Upper lobe of right lung (tissue), 1 donor: Measurements from ENCODE around the gene HOXB5. TPM values are rescaled to one million over a fixed set of nuclear protein-coding genes. Genes with fewer than 3 reads are reported as not detected.

Experiments used
- ATAC-seq: fragments of 200-7000 bp; cut with Tn5 transposase; one replicate; pipeline ENCODE4 v1.9.1; 2020; ENCODE audit warnings: mild to moderate bottlenecking, moderate library complexity
- DNase-seq: peaks from one replicate; pipeline ENCODE4 v3.0.0-alpha.2; 2020
- H3K27ac ChIP-seq: fragments of 200-600 bp; one replicate; pipeline ENCODE4 v1.8.0; 2022
- H3K27me3 ChIP-seq: fragments of 200-600 bp; one replicate; pipeline ENCODE4 v1.8.0; 2022; ENCODE audit warnings: mild to moderate bottlenecking
- H3K36me3 ChIP-seq: fragments of 200-600 bp; one replicate; pipeline ENCODE4 v1.8.0; 2022
- H3K4me1 ChIP-seq: fragments of 200-600 bp; one replicate; pipeline ENCODE4 v1.8.0; 2022
- H3K4me3 ChIP-seq: fragments of 200-600 bp; one replicate; pipeline ENCODE4 v1.8.0; 2022; ENCODE audit warnings: mild to moderate bottlenecking
- H3K9me3 ChIP-seq: fragments of 200-600 bp; one replicate; pipeline ENCODE4 v1.8.0; 2022
- intact Hi-C: fragments of 100-400 bp; cut with DNase I; formaldehyde crosslinking; loops from one replicate; pipeline ENCODE4 v1.11.0; 2022
- total RNA-seq: library from RNA; stranded (reverse); fragmentation: NEBNext Ultra II Directional; extraction: Animal tissue kit (Norgen Biotek cat#: 25700); gene quantifications from one replicate; pipeline ENCODE4 v1.2.1, GENCODE V29; 2021
- TF ChIP-seq, protein P1 (sequence below): fragments of 200-600 bp; IDR thresholded peaks from one replicate; pipeline ENCODE4 v1.8.0; 2022; ENCODE audit warnings: antibody characterized with exemption
- donor health status: DM: no; HTN: yes; CAD: no; lungs with severe emphysema.

Gene HOXB5
- total RNA-seq, 1 donor from 2014 or later = 4.4 TPM

DNA sequence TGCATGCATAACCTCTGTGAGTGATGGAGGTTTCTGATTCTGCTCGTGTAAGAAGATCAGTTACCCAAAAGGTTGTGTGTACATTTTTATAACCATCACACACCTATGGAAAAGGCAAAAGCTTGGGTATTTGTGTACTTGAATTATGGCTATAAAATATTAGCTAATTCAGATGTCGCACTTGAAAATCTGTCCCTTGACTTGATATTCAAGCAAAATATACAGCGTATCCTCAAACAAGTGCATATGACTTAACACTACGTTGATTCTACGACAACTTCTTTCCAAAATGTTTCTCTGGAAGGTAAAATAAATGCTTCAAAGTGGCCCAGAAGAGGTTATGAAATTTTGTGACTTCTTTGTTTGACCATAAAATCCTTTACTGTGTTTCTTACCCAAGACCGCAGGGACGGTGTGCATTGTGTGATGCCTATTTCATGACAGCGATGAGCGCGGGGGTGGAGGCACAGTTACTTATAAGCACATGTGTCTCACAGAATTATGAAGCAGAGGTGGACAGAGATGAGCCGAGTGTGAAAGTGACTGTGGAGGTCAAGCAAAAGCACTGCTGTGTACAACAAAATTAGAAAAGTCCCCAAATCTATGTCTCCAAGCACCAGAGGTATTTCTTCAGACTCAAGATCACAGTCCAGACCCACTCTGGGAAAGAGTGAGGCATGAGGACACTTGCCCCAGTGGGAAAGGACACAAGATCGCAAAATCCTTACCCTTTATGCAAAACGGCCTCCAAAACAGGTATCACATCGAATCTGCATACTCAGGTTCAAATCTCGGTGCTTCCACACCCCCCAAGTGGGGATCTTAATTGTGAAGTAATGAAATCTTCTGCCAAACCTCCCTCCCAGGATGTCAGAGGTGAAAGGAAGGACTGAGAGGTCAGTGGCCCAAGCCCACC is 36.7 kb upstream of the HOXB5 start:
- H3K27ac ChIP-seq = no peak overlapping the region
- ATAC-seq = no peak
- no peak for DNase-seq
- peaks cover 100% of the 10 kb centered on the region for H3K27me3 ChIP-seq
- no peaks in the 10 kb centered on the region for H3K9me3 ChIP-seq
- intact Hi-C loops = no loop called here
- no peak overlapping the region for H3K4me3 ChIP-seq
- H3K4me1 ChIP-seq = peaks cover 15% of the 10 kb centered on the region
- no peaks in the 10 kb centered on the region for H3K36me3 ChIP-seq
- TF ChIP-seq, protein P1, sequence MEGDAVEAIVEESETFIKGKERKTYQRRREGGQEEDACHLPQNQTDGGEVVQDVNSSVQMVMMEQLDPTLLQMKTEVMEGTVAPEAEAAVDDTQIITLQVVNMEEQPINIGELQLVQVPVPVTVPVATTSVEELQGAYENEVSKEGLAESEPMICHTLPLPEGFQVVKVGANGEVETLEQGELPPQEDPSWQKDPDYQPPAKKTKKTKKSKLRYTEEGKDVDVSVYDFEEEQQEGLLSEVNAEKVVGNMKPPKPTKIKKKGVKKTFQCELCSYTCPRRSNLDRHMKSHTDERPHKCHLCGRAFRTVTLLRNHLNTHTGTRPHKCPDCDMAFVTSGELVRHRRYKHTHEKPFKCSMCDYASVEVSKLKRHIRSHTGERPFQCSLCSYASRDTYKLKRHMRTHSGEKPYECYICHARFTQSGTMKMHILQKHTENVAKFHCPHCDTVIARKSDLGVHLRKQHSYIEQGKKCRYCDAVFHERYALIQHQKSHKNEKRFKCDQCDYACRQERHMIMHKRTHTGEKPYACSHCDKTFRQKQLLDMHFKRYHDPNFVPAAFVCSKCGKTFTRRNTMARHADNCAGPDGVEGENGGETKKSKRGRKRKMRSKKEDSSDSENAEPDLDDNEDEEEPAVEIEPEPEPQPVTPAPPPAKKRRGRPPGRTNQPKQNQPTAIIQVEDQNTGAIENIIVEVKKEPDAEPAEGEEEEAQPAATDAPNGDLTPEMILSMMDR = no peak

DNA sequence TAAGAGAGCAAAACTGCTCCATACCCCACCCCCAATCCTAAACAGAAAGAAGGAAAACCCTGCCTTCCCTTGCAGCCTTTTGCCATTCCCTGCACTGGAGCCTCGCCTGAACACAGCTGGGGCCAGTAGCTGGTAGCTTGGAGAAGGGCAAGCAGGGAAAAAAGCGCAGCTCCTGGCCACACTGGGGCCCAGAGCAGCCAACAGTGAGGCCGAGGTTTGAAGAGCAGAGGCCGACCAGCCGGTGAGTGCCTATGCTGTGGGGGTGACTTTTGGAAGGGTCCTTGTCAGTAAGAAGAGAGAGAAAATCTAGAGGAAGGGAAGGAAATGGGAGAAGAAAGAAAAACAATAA is 35.8 kb upstream of the HOXB5 start:
- H3K4me1 ChIP-seq = peaks cover 22% of the 10 kb centered on the region
- TF ChIP-seq, protein P1 = no peak
- H3K9me3 ChIP-seq = no peaks in the 10 kb centered on the region
- no peaks in the 10 kb centered on the region for H3K36me3 ChIP-seq
- H3K4me3 ChIP-seq = no peak overlapping the region
- no peak for DNase-seq
- ATAC-seq = no peak
- H3K27me3 ChIP-seq = peaks cover 100% of the 10 kb centered on the region
- no peak overlapping the region for H3K27ac ChIP-seq
- intact Hi-C loops = loop anchor here (10.0 kb wide), 1 partner anchor 315 kb away; no protein-coding TSS in a partner anchor

DNA sequence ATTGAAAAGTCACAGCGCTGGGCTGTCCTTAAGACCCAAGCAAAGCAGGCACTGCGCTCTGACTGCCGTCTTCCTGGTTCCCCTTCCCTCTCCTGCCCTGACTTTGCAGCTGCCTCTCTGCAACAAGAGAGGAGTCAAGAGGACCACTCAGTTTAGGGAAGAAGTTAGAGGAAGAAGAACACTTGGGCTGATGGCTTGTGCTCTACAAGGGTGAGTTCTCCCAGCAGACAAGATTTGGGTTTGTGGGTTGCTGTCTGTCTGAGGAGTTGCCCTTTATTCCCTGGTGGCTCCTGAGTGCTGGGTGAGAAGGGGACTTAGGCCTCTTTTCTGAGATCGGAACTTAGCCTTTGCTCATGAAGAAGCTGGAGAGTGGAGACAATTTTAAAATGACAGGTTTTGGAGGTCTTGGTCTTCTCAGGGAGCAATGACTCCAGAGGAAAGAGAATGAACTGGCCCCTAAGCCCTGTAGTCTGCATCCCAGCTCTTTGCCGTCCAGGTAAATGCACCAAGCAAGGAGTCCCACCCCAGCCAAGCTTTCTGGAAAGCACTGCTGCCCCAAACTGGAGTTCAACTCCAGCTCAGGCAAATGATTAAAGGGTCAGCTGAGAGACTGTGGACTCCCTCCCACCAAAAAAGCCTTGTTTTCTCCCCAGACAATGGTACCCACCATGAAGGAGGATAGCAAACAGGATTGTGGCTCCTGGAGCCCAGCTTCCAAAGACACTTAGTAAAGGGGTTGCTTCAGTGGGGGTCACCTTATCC is 35.3 kb upstream of the HOXB5 start:
- intact Hi-C loops = loop anchor here (10.0 kb wide), 1 partner anchor 314 kb away; no protein-coding TSS in a partner anchor
- peaks cover 22% of the 10 kb centered on the region for H3K4me1 ChIP-seq
- TF ChIP-seq, protein P1 = no peak
- no peaks in the 10 kb centered on the region for H3K9me3 ChIP-seq
- DNase-seq = no peak
- H3K4me3 ChIP-seq = no peak overlapping the region
- H3K27me3 ChIP-seq = peaks cover 100% of the 10 kb centered on the region
- no peak overlapping the region for H3K27ac ChIP-seq
- no peak for ATAC-seq
- no peaks in the 10 kb centered on the region for H3K36me3 ChIP-seq

DNA sequence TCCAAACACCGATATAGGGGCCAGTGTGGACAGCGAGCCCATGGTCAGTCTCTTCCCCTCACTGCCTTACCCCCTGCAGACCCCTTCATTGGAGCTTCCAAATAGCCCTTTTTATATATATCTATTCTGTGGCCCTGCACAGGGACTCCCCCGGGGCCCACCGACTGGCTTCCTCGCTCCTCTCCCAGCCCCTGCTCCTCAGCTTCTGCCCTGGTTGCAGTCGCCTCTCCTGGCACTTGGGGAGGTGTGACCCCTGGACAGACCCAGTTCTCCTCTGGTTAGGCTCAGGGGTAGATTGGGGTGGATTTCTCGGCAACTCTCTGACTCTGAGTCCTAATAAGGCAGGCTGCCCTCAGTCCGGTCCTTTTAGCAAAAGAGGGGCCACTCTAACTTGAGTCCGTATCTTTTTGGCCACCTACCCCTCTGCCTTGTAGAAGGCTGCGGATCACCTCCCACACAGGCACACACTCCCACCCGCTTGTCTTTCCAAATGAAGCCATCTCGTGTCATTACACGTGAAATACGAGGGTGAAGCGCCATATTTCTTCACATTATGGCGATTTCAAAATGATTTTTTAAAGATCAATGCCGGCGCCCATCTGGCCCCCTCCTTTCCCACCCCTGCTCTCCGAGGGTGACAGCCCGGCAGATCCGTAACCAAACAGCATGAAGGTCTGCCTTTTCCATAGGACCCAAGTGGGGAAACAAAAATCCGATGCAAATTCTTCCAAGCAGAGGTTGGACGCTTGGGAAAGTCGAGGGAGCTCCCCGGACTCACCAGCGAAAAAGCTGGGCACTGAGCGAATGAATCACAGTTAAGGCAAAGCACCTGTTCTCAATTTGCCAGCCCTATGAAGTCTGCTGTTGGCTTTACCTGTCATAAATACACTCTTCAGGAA is 34.3 kb upstream of the HOXB5 start:
- no peak for ATAC-seq
- Histone ChIP-seq H3K9me3 (no peaks in the 10 kb centered on the region), H3K36me3 (no peaks in the 10 kb centered on the region), H3K4me1 (peaks cover 22% of the 10 kb centered on the region), H3K4me3 (no peak overlapping the region), H3K27me3 (peaks cover 100% of the 10 kb centered on the region), H3K27ac (no peak overlapping the region)
- TF ChIP-seq, protein P1 = no peak
- DNase-seq = no peak
- intact Hi-C loops = loop anchor here (10.0 kb wide), 1 partner anchor 313 kb away; no protein-coding TSS in a partner anchor

DNA sequence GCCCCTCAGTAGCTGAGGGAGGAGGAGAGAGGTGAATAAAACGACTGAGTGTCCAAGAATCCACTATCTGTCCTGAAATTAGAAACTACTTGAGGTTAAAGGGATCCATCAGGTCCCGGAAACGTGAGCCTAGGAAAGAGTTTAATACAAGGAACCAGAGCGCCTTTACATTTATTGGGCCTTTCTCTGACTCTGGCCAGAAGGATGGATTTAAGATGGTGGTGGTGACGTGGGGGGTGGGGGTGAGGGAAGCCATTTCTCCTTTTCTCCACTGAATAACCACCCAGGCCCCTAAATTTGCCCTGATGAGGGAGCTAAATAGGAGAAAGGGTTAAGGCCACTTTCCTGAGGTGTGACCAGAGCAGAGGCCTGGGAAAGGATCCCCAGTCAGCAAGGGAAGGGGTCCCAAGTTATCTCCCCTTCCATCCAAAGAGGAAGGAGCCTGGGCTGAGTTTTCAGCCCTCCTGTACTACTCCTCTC is 33.6 kb upstream of the HOXB5 start:
- no peak overlapping the region for H3K4me3 ChIP-seq

More for the DNA sequence above, 33.6 kb upstream of the HOXB5 start:
- Histone ChIP-seq H3K9me3 (no peaks in the 10 kb centered on the region), H3K27me3 (peaks cover 100% of the 10 kb centered on the region), H3K27ac (no peak overlapping the region), H3K36me3 (no peaks in the 10 kb centered on the region), H3K4me1 (peaks cover 22% of the 10 kb centered on the region)
- no peak for ATAC-seq
- TF ChIP-seq, protein P1 = no peak
- DNase-seq = no peak
- intact Hi-C loops = loop anchor here (10.0 kb wide), 1 partner anchor 312 kb away; no protein-coding TSS in a partner anchor
